Peyer's patch (tissue), 4 donors: Measurements from ENCODE around the gene HTRA3. TPM values are rescaled to one million over a fixed set of nuclear protein-coding genes. Genes with fewer than 3 reads are reported as not detected.
"Not testable (repeated sequence)": the region's sequence is repeated elsewhere in the genome, so short reads cannot be mapped to it uniquely, and the experiment has no call there.

Experiments
- DNase-seq, 3 donors: peaks; one replicate each; pipeline ENCODE4 v3.0.0-alpha.2; 2017 to 2019
- H3K27ac ChIP-seq, 4 donors: fragments of 200-600 bp; sonication (generic); one replicate each; pipeline ENCODE4 v1.5.1; 2016 to 2019
- H3K27me3 ChIP-seq, 2 donors: fragments of 200-600 bp; sonication (generic); one replicate each; pipeline ENCODE4 v1.5.1; 2019
- H3K36me3 ChIP-seq, 3 donors: fragments of 200-600 bp; sonication (generic); one replicate each; pipeline ENCODE4 v1.5.1; 2016 to 2019
- H3K4me1 ChIP-seq, 4 donors: fragments of 200-600 bp; sonication (generic); one replicate each; pipeline ENCODE4 v1.5.1; 2016 to 2019
- H3K4me3 ChIP-seq, 4 donors: fragments of 200-600 bp; sonication (generic); 1 replicate in 3 of 4; 2 replicates in 1 of 4; pipeline ENCODE4 v1.5.1; 2016 to 2019; ENCODE audit warnings: mild to moderate bottlenecking in 1 of 4
- H3K9me3 ChIP-seq, 4 donors: fragments of 200-600 bp; sonication (generic); one replicate each; pipeline ENCODE4 v1.5.1; 2016 to 2019; ENCODE audit warnings: mild to moderate bottlenecking in 1 of 4
- CTCF ChIP-seq, 6 experiments: fragments of 450-650 bp in 4 of 6; fragments of 200-600 bp in 2 of 6; sonication (generic) in 1 of 6; IDR thresholded peaks; one replicate each; pipeline ENCODE4 v1.5.1; 2017 to 2019; ENCODE audit warnings: antibody characterized with exemption in 6 of 6, mild to moderate bottlenecking in 3 of 6, moderate library complexity in 1 of 6
- POLR2A ChIP-seq, 2 donors: fragments of 450-650 bp; IDR thresholded peaks; one replicate each; pipeline ENCODE4 v1.5.1; 2017; ENCODE audit warnings: antibody characterized with exemption in 2 of 2, mild to moderate bottlenecking in 2 of 2, moderate library complexity in 2 of 2
- total RNA-seq, 4 donors: library from RNA; depleted of rRNA; stranded (reverse); fragments of >200 nt; gene quantifications; one replicate each; pipeline ENCODE4 v1.1.0, GENCODE V29; 2016

HTRA3 gene
- total RNA-seq, 4 donors from 2014 or later = 3.3 to 43.7 (median 7.9) TPM

GRCh38 chr4:8340781-8341241 lies 71.3 kb downstream of the HTRA3 start:
- no peaks in the 10 kb centered on the region for H3K9me3 ChIP-seq
- no peaks in the 10 kb centered on the region for H3K27me3 ChIP-seq
- no peak for TF ChIP-seq POLR2A (IDR thresholded peaks at IDR 0.05)
- no peak for TF ChIP-seq CTCF (IDR thresholded peaks at IDR 0.05)
- H3K36me3 ChIP-seq = no peaks in the 10 kb centered on the region
- no peaks in the 10 kb centered on the region for H3K4me1 ChIP-seq
- H3K4me3 ChIP-seq = no peak overlapping the region
- peak overlapping the region in 3 of 4 donors; percentile 6 to 56 (median 29) for H3K27ac ChIP-seq
- peak in 1 of 3 donors; percentile 54 for DNase-seq

- H3K4me3 ChIP-seq = not testable (repeated sequence)
These were observed 71.7 kb downstream of the HTRA3 start for GRCh38 chr4:8341281-8341680.

GRCh38 chr4:8341691-8342090 lies 72.1 kb downstream of the HTRA3 start:
- Histone ChIP-seq H3K36me3 (no peaks in the 10 kb centered on the region), H3K4me1 (no peaks in the 10 kb centered on the region), H3K27ac (peak overlapping the region in 2 of 4 donors; percentile 10 to 22), H3K9me3 (no peaks in the 10 kb centered on the region), H3K4me3 (no peak overlapping the region), H3K27me3 (no peaks in the 10 kb centered on the region)
- DNase-seq = peak in 1 of 3 donors; percentile 39
- TF ChIP-seq POLR2A (IDR thresholded peaks at IDR 0.05) = no peak
- TF ChIP-seq CTCF (IDR thresholded peaks at IDR 0.05) = no peak

More at GRCh38 chr4:8341281-8341680, 71.7 kb downstream of the HTRA3 start:
- H3K27me3 ChIP-seq, H3K4me1 ChIP-seq, H3K9me3 ChIP-seq, H3K36me3 ChIP-seq: not testable (repeated sequence)
- peak overlapping the region in 2 of 4 donors; percentile 10 to 56 for H3K27ac ChIP-seq
- DNase-seq = peak in 1 of 3 donors; percentile 8

GRCh38 chr4:8342651-8343261 lies 73.2 kb downstream of the HTRA3 start:
- Histone ChIP-seq H3K36me3 (no peaks in the 10 kb centered on the region), H3K27ac (peak overlapping the region in 2 of 4 donors; percentile 5 to 46), H3K4me3 (no peak overlapping the region), H3K27me3 (no peaks in the 10 kb centered on the region), H3K9me3 (no peaks in the 10 kb centered on the region), H3K4me1 (no peaks in the 10 kb centered on the region)
- DNase-seq = peak in 1 of 3 donors; percentile 26
- TF ChIP-seq CTCF (IDR thresholded peaks at IDR 0.05) (no peak), POLR2A (IDR thresholded peaks at IDR 0.05) (no peak)

- H3K9me3 ChIP-seq = no peaks in the 10 kb centered on the region
- peak in 1 of 3 donors; percentile 47 for DNase-seq
- H3K27ac ChIP-seq = peak overlapping the region in 2 of 4 donors; percentile 5 to 46
- no peak overlapping the region for H3K4me3 ChIP-seq
- H3K4me1 ChIP-seq = no peaks in the 10 kb centered on the region
- no peaks in the 10 kb centered on the region for H3K27me3 ChIP-seq
- TF ChIP-seq POLR2A (IDR thresholded peaks at IDR 0.05) (no peak), CTCF (IDR thresholded peaks at IDR 0.05) (no peak)
- H3K36me3 ChIP-seq = no peaks in the 10 kb centered on the region
These were observed 73.9 kb downstream of the HTRA3 start for GRCh38 chr4:8343262-8343966.

GRCh38 chr4:8343967-8344331 lies 74.4 kb downstream of the HTRA3 start:
- Histone ChIP-seq H3K9me3 (no peaks in the 10 kb centered on the region), H3K27ac (peak overlapping the region in 2 of 4 donors; percentile 5 to 46), H3K27me3 (no peaks in the 10 kb centered on the region), H3K4me3 (no peak overlapping the region), H3K36me3 (no peaks in the 10 kb centered on the region), H3K4me1 (no peaks in the 10 kb centered on the region)
- no peak for DNase-seq
- TF ChIP-seq POLR2A (IDR thresholded peaks at IDR 0.05) = no peak
- TF ChIP-seq CTCF (IDR thresholded peaks at IDR 0.05) = no peak
